ENCODE measurements around the gene SLC22A15.
"Not testable (repeated sequence)": the region's sequence is repeated elsewhere in the genome, so short reads cannot be mapped to it uniquely, and the experiment has no call there.

DNA sequence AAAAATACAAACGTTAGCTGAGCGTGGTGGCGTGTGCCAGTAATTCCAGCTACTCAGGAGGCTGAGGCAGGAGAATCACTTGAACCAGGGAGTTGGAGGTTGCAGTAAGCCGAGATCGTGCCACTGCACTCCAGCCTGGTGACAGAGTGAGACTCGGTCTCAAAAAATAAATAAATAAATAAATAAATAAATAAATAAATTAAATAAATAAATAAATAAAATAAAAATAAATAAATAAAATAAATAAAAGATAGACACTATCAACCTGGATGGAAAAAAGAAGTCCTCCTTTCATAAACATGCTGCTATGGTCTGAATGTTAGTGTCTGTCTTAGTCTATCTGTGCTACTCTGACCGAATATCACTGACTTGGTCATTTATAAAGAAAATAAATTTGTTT lies 4.5 kb upstream of the SLC22A15 start:
- TF ChIP-seq CTCF, POLR2AphosphoS5, POLR2A (IDR thresholded peaks at IDR 0.05): not testable (repeated sequence)

All from suprapubic skin (tissue), 4 donors.